ENCODE data around the gene P2RX4.

DNA sequence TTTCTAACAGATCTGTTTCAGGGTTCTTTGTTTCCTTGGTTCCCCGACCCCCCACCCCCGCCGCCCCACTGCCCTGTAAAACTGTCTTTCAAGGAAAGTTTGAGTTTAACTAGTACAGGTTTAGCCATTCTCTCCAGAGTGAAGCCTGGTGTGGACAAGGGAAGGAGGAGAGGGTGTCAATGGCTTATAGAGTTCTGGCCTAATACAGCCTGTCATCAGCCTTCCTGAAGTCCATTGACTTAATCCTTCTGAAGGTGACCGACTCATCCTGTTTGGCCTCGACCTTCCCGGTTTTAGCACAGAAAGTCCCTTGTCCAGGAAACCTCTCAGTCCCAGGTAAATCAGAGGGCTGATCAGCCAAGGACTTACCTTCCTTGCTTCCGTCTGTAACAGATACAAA lies 11.0 kb upstream of the P2RX4 start:
- TF ChIP-seq, protein P1, sequence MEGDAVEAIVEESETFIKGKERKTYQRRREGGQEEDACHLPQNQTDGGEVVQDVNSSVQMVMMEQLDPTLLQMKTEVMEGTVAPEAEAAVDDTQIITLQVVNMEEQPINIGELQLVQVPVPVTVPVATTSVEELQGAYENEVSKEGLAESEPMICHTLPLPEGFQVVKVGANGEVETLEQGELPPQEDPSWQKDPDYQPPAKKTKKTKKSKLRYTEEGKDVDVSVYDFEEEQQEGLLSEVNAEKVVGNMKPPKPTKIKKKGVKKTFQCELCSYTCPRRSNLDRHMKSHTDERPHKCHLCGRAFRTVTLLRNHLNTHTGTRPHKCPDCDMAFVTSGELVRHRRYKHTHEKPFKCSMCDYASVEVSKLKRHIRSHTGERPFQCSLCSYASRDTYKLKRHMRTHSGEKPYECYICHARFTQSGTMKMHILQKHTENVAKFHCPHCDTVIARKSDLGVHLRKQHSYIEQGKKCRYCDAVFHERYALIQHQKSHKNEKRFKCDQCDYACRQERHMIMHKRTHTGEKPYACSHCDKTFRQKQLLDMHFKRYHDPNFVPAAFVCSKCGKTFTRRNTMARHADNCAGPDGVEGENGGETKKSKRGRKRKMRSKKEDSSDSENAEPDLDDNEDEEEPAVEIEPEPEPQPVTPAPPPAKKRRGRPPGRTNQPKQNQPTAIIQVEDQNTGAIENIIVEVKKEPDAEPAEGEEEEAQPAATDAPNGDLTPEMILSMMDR (IDR thresholded peaks at IDR 0.05): no peak
- no peak for TF ChIP-seq POLR2AphosphoS5 (IDR thresholded peaks at IDR 0.05; ENCODE audit: insufficient read depth in 1 of 2, low read depth in 1 of 2)
- TF ChIP-seq POLR2A (IDR thresholded peaks at IDR 0.05): no peak
